GM21526 (cell line): Measurements from ENCODE around the gene PBX2.
"Not testable (repeated sequence)": the region's sequence is repeated elsewhere in the genome, so short reads cannot be mapped to it uniquely, and the experiment has no call there.

Experiments
- ATAC-seq: cut with Tn5 transposase; IDR thresholded peaks from one replicate; pipeline ENCODE4 v1.9.1; 2021; ENCODE audit warnings: moderate library complexity; ENCODE audit not compliant: unreplicated experiment, low FRiP score

Gene PBX2

DNA sequence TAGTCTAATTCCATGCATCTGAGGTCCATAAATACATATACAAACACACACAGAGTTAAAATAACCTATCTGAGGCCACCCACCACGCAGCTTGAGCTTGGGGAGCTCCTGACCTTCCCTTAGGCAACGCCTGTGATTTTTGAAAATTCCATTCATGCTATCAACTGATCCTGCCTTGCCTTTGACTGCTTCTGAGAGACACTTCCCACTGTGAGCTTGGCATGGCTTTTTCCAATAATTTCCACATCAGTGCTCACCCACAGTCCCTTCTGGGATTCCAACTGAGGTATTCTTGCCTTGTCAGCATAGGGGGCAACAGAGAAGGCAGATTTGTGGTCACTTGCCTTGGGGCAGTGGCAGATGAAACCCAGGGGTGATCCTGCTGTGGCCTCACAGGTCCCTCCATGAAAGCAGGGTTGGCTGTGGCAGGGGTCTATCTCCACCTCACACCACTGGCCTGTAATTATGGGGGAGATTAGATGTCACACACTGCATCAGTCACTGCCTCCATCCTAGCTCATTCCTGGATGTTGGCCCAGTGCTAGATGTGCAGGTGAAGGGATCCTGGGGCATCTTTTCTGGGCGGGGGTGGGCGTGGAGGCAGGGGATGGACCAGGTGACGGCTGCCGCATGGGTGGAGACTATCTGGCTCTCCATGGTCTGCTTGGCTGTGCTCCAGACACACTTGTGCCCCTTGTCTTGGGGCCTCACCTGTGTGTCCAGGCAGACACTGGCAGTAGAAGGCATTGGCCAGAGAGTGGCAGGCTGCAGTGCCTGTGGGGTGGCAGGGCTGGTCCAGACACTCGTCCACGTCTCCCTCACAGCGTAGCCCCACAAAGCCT lies 13.6 kb upstream of the PBX2 start:
- no peak for ATAC-seq

DNA sequence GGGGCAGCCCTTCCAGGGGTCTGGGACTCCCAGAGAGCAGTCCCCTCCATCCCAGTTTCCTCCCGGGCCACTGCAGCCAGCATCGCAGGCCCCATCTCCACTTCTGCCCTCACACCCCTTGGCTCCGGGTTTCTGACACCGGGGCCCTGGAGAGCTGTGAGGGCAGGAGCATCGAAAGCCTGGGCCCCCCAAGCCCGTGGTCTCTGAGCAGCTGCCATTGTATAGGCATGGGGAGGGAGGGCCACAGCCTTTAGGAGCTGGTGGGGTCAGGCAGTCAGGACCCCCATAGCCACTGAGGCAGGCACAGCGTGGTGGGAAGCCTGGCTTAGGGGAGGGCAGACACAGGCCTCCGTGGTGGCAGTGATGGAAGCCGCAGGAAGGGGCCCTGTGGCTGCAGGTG lies 12.2 kb upstream of the PBX2 start:
- no peak for ATAC-seq

DNA sequence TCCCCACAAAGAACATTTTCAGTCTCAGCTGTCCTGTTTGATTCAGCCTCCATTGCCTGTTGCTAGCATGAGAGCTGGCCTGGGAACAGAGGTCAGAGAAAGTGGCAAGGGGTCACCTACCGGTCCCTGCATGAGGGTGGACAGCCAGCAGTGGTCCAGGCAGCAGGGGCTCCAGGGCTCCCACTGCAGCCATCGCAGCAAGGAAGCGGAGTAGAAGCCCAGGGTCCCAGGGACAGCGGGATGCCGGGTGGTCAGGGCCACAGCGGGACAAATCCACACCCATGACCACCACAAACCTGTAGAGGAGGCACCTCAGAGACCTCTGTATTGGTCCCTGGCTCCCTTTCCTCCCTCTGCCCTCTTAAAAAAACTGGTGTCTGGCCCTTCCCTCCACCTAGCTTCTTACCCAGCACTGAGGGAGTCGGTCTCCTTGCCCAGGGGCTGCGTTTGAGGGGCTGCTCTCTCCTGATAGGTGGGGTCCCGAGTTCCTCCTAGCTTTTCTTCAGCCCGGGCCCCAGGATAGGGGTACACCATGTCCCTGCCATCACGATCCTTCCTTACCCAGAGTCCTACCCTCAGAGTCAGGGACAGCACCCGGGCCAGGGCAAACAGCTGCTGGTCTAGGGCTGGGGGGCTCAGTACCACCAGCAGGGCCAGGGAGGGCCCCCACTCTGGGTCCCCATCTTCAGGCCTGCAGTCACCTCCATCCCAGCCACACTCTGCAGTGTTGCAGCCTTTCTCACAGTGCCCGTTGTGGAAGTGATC lies 10.9 kb upstream of the PBX2 start:
- ATAC-seq = no peak

DNA sequence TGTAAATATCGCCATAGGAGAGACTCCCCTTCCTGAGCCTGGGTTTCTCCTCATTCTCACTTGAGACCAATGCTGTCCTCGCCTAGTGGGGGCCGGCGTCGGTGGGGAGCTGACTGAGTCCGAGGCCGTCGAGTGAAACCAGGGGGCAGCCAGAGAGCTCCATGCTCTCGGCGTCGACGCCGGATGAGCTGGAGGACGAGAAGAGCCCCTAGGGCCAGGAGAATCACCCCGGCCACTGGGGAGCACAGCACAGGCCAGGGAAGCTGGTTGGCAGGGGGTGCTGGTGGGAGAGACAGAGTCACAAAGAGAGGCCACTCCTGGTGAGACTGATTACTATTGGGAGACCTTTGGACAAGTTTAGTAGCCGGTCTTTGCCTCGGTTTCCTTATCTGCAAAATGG lies 8.9 kb upstream of the PBX2 start:
- no peak for ATAC-seq

DNA sequence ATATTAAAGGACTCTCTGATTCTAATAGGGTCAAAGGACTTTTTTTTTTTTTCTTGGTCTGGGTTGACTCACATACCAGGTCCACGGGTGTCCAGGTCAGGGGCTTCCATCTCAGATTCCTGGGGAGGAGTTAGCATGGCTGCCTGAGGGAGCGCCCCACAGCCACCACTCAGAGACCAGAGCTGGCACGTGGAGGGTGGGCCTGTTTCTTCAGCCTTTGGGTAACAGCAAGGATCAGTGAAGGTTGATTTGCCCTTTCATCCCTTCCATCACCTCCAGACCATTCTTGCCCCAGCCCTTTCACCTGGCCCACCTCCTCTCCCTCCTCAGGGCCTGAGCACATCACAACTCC lies 8.3 kb upstream of the PBX2 start:
- ATAC-seq = no peak

DNA sequence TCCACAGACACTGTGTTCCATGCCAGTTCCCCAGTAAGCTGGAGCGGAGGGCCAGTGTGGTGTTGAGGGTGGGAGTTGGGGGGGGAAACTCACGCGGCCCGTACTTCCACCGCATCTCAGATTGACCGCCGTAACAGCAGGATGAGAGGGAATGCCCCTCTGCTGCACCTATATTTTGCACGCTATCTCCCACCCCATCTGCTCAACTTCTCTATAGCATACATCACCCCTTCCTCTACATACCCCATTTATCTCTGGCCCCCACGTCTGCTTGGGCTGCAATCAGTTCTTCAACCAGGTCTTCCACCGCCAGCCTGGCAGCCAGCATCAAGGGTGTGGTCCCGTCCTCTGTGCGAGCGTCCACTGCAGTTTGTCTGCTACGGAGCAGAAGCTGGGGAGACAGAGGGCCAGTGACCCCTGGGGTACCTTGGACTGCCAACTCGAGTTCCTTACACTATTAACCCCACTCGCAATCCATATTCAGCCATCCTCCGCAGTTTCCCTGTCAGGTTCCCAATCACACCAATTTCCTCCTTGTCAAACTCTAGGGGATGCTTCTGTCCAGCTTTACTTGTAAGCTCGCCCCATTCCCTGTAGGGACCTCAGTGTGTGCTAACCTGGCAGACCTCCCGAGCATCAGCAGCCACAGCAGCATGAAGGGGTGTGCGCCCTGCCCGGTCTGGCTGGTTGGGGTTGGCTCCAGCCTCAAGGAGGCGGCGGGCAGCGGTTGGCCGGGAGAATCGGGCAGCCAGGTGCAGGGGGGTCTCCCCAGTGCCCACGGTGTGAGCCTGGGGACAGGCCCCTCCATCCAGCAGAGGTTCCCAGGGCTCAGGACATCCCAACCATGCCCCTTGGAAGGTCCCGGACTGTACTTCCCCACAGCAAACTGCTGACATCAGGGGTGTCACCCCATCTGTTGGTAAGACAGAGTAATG lies 6.9 kb upstream of the PBX2 start:
- no peak for ATAC-seq

DNA sequence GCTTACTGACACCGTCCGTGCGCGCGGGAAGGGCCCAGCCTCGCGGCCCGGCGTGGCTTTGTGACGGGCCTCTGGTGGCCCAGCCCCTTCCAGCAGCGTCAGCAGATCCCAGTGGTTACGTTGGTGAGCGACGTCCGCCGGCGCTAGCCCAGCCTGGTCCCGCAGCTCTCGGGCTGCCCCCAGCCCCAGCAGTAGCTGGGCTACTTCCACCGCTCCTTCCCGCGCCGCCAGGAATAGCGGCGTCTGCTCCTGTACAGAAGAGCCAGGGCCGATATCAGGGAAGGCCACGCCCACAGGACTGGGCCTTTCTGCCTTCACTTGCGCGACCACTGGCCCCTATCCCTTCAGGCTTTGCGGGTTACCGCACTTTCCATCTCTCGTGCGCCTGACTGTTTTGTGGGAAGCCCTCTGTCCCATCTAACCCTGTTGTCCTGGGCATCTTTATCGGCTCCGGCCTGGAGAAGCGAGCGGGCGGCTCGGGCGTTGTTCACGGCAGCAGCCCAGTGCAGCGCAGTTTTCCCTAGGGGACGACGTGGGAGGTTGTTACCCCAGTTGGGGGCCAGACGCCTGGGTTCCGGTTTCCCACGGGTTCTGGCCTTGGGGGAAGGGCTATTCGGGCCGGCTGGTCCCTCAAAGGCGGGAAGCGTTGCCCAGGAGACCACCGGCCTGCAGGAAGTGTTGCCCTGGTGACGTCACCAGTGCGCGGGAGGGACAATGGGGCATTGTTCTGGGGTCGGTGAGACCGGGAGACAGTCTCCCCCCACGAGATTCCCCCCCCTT lies 6.1 kb upstream of the PBX2 start:
- peak; percentile 23 for ATAC-seq

DNA sequence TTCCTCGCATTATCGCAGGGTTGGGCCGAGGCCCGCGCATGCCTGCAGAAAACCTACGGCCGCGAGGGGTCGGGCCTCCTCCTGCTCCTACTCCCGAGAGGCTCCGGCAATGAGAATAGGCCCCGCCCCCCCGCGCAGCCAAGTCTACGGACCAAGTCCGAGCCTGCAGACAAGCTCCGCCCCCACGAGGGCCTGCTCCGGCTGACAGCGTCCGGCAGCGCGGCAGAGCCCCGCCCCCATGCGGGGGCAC lies 5.6 kb upstream of the PBX2 start:
- peak; percentile 72 for ATAC-seq

DNA sequence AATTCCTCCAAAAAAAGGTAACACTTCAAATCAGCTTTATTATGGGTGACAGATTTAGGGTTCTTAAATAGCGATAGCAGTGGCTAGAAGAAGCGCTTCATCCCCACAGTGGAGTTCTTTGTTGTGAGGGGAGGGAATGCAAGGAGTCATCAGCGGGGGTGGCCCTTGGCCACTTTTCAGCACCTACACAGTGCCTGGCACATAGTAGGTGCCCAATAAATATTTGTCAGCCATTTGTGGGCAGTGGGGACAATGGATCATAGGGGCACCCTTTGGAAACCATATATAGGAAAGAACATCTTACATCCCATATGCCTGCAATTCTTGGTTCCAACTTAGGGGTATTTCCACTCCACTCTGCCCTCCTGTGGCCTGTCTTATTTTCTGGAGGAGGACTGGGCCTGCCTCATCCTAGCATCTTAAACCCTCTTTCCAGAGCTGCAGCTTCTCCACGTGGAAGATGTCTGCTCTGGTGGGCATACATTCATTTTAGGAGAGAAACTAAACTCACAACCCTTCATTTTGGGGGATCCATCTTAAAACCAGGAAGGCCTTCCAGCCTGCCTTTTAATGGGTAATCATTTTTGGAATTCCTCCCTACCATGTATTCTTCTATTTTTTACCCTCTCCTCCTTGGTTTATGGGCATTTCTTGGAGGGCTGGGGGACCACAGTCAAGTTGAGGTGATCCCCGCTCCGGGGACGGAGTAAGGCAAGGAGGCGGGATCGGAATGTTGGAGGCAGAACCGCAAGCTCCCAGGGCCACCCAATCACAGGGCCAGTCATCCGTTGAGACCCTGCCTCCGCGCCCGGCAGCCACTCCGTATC lies 5.0 kb upstream of the PBX2 start:
- ATAC-seq = no peak

DNA sequence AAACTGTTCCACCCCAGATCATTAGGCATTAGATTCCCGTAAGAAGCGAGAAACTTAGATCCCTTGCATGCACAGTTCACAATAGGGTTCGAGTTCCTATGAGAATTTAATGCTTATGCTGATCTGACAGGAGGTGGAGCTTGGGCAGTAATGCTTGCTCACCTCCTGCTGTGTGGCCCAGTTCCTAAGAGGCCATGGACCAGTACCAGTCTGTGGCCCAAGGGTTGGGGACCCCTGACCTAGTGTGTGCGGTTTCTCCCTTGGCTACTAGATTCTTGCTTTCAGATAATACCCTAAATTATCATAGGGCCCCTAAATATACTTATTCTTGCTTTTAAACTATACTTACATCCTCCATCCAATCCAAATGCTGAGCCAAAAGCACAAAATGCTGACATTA lies 4.4 kb upstream of the PBX2 start:
- no peak for ATAC-seq

DNA sequence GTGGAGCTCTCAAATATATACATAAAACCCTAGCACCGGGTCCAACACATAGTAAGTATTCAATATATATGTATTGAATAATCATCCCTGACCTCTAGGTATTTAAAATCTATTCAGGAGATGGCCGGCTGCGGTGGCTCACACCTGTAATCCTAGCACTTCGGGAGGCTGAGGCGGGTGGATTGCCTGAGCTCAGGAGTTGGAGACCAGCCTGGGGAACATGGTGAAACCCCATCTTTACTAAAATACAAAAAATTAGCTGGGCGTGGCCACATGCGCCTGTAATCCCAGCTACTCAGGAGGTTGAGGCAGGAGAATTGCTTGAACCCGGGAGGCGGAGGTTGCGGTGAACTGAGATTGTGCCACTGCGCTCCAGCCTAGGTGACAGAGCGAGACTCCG lies 3.1 kb upstream of the PBX2 start:
- ATAC-seq = not testable (repeated sequence)

DNA sequence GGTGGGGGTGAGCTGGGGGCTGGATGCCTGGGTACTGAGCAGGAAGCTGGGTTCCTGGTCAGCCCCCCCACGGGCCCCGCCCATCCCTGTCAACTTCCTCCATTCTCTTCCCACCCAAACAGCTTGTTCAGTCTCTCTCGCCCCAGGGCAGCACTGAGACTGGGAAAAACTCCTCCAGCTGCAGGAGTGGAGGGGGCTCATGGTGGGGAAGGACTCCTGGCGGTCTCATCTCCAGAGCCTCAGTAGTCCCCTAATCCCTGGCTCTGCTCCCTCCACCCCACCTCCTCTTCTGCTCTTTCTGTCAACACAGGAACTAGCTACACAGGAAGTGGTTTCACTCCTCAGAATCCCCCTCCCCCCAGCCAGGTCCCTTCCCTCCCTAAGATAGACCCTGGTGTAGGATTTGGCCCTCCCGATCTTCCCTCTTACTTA lies 2.6 kb upstream of the PBX2 start, which contains the start of gene GPSM3:
GPSM3 (minus strand) TSS at position 36 of the 432 bp plus-strand sequence. CDS start 130 bp downstream, outside the sequence.
- no peak for ATAC-seq

DNA sequence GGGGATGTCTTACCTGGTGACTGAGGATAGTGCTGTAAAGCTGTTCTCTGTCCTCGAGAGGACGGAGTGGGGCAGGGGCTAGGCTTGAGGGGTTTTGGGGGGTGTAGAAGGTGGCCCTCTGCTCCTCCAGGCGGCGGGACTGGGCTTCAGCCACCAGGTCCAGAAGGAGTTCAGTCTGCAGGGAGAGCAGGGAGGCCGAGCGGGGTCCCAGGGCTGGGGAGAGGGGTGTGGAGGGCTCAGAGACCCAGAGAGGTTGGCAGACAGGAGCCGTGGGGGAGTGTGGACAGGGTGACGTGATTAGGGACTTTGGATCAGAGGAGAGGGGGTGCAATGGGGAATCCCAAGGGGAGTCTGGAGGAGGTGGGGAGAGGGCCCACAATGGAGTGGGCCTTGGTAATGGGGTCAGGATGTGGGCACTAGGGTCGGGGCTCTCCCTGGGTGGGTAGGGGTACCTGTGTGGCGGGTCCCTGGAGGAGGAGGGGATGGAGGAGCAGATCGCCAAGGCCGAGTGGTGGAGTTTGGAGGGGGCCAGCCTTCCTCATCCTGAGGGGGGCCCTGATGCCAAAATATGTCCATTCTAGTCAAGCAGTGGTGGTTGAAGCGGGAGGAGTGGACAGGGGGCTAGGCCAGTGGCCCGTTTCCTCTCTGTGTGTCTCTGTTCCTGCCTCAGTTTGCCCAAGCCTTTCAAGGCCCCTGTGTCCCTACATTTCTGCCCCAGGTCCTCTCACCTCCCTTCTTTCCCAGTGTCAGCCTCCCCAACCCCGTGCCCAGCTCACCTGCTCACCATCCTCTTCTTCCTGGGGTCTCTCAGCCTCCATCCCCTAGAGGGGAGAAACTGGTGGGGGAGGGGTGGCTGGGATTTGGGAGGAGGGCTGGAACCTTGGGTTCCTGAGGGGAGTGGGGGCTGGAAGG lies 1.9 kb upstream of the PBX2 start:
- ATAC-seq = no peak

DNA sequence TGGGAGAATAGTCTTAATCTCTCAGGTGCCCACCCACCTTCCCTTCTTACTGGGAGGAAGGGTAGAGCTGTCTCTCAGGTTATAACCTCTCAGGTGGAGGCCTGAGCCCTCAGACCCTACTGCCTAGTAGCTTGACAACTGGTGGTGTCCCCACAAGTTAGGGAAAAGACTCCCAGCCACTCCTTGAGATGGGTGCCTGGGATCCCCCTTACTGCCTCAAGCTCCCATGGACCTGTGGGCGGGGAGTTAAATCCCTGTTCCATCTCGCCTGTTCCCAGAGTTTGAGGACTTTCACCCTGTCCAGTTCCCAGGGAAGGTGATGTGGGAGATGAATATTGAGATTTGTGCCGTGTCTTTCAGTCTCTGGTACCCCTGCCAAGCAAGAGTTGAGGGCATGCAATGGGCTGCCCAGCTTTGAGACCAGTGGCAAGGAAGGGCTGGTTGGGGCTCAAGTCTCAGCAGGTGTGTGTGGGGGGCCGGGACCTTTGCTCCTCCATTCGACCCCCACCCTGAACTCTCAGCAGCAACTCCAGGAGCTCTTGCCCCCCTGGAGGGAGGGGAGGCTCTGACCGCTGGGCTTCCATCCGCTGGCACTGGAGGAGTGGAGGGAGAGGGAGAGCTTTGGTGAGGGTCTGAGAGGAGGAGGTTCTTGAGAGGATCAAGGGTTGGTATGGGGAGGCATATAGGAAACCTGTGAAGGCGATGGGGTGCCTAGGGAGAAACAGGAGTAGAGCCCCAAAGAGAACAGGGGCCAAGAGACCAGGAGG lies 1.1 kb upstream of the PBX2 start:
- ATAC-seq = no peak

DNA sequence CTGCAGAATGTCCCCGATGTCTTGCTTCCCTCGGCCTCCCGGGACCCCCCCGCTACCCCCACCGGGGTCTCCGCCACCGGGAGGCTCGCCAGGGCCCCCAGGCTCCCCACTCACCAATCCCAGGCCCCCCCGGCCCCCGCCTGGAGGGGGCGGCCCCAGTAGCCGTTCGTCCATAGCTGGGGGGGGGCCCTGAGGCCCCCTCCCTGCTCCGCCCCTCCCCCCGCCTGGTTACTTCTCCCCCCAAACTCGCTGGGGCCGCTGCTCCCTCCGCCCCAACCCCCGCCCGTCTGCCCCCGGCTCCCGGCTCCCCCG lies 304 bp downstream of the PBX2 start:
- no peak for ATAC-seq

DNA sequence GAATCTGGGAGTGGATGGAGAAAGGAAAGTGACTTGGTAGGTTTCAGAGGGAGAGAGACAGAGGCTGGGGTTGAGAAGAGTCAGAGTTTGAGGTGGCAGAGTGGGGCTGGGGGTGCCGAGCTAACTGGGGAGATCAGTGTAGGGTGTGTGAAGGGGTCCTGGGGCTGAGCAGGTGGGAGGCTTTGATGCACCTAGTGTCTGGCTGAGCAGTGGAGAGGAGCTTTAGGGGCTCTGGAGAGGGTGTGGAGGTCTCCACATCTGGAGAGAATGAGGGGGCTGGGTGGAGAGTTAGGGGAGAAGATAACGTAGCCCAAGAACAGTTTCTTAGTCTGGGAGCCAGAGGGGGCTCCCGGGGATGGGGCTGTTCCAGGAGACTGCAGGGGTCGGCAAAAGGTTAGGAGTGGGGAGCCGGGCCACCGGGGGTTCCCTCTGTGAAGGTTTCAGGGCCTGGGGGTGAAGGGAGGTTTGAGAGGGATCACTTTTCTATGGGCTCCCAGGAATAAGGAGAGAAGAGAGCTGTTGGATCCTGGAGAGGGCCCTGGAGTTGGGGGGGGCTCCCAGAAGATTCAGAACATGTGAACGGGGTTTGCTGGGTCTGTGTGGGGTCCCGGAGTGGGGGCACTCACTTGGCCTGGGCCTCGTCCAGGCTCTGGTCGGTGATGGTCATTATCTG lies 797 bp downstream of the PBX2 start:
- ATAC-seq = no peak

DNA sequence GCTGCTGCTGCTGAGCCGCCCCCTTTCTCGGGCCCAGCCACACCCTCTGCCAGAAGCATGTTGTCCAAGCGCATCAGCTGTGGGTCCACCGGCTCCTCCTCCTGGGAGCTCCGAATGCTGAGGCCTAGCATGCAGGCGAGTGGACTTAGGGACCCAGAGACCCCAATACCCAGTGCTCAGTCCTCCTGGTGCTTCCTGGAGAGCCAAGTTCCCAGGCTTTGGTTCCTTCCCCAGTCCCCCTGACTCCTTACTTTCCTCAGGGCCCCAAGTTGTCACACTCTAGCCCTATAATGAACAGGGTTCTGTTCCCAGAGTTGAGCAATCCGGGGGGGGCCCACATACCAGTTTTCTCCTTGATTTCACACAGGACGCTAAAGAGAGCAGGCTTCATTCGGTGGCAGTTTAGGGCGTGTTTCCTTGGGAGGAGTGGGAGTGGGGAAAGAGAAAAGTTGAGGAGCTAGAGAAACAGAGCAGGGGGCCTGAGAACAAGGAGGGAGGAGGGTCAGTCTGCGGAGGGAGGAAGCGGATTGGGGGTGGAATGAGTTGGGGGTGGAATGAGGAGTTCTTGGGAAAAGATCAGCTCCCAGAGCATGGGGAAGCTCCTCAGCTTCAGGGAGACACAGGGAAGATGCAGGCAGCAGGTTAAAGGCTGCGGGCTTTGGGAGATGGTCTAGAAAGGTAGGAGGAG lies 1.5 kb downstream of the PBX2 start:
- no peak for ATAC-seq
